Osteoblast (primary cell): ENCODE data around the gene ZNF558. TPM values are rescaled to one million over a fixed set of nuclear protein-coding genes. Genes with fewer than 3 reads are reported as not detected.

Experiments
- DNase-seq: peaks from one replicate; pipeline ENCODE4 v3.0.0; 2011; ENCODE audit warnings: low spot score, mixed read lengths; ENCODE audit not compliant: insufficient read length; ENCODE audit errors: missing footprints
- H2AFZ ChIP-seq: 2 replicates; pipeline ENCODE4 v1.6.0; 2011; ENCODE audit warnings: mild to moderate bottlenecking, low read length
- H3K27ac ChIP-seq: 2 replicates; pipeline ENCODE4 v1.5.1; 2011; ENCODE audit warnings: mild to moderate bottlenecking, low read depth, low read length, moderate library complexity
- H3K27me3 ChIP-seq: 2 replicates; pipeline ENCODE4 v1.6.0; 2012; ENCODE audit warnings: mild to moderate bottlenecking, control low read depth, inconsistent platforms, low read length, moderate library complexity; ENCODE audit not compliant: insufficient read depth
- H3K36me3 ChIP-seq: 2 replicates; pipeline ENCODE4 v1.5.1; 2011; ENCODE audit warnings: mild to moderate bottlenecking, low read length, control low read depth, moderate library complexity; ENCODE audit not compliant: insufficient read depth
- H3K4me1 ChIP-seq: 2 replicates; pipeline ENCODE4 v1.5.1; 2011; ENCODE audit warnings: mild to moderate bottlenecking, low read length, control low read depth, moderate library complexity; ENCODE audit not compliant: insufficient read depth
- H3K4me2 ChIP-seq: 2 replicates; pipeline ENCODE4 v1.6.0; 2011; ENCODE audit warnings: mild to moderate bottlenecking, low read length; ENCODE audit not compliant: insufficient read depth
- H3K4me3 ChIP-seq: fragments of 200-600 bp; sonication (generic); 3 replicates; pipeline ENCODE4 v1.5.1; 2012; ENCODE audit warnings: mild to moderate bottlenecking, low read length, inconsistent platforms; ENCODE audit not compliant: insufficient read depth
- H3K79me2 ChIP-seq: 2 replicates; pipeline ENCODE4 v1.6.0; 2012; ENCODE audit warnings: mild to moderate bottlenecking, low read length, control low read depth, inconsistent platforms; ENCODE audit not compliant: insufficient read depth
- H3K9me3 ChIP-seq: 2 replicates; pipeline ENCODE4 v1.5.1; 2011; ENCODE audit warnings: low read depth, low read length, control low read depth
- H4K20me1 ChIP-seq: 2 replicates; pipeline ENCODE4 v1.6.0; 2012; ENCODE audit warnings: mild to moderate bottlenecking, low read length, control low read depth; ENCODE audit not compliant: insufficient read depth
- total RNA-seq: library from RNA; depleted of rRNA; stranded (reverse); fragments of >200 nt; gene quantifications from 2 replicates; pipeline ENCODE4 v1.2.3, GENCODE V29; 2012
- TF ChIP-seq, protein P1 (sequence below): IDR thresholded peaks from 2 replicates; pipeline ENCODE4 v1.5.1; 2011; ENCODE audit warnings: mild to moderate bottlenecking, low read depth, low read length, moderate library complexity; ENCODE audit errors: extremely low read depth

Gene ZNF558
- total RNA-seq, 1 donor: 24.6 TPM

DNA sequence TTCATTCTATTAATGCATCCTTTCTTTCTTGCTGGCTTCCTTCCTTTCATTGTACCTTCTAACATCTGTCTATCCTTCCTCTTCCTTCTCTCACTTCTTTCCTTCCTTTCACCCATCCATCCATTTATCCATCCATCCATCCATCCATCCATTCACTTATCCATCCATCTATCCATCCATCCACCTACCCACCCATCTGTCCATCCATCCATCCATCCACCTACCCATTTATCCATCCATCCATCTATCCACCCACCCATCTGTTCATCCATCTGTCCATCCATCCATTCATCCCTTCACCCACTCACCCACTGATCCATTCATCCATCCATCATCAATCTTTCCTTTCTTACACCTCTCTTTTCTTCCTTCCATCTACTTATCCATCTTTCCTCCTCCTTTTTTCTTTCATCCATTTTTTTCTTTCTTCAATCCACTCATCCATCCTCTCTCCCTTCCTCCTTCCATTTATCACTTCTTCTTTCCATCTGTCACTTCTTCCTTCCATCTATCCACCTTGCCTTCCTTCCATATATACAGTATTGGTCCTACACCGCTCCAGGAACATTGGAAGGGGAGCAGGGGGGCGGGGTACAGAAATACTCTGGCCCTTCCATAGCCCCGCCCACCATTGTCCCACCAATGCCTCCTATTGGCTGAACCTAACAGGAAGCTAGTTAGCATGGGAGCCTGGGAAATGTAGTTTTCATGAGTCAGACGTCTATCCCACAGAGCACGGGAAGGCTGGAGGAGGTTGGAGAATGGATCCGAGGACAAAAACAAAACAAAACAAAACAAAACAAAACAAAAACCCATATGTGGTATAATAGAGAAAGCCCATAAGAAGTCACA lies 46.0 kb upstream of the ZNF558 start:
- Histone ChIP-seq H3K27me3 (no peaks in the 10 kb centered on the region), H3K79me2 (no peaks in the 10 kb centered on the region), H4K20me1 (no peaks in the 10 kb centered on the region), H2AFZ (no peak overlapping the region), H3K4me3 (no peak overlapping the region), H3K36me3 (no peaks in the 10 kb centered on the region), H3K4me2 (no peak overlapping the region), H3K9me3 (no peaks in the 10 kb centered on the region), H3K27ac (no peak overlapping the region), H3K4me1 (no peaks in the 10 kb centered on the region)
- TF ChIP-seq, protein P1, sequence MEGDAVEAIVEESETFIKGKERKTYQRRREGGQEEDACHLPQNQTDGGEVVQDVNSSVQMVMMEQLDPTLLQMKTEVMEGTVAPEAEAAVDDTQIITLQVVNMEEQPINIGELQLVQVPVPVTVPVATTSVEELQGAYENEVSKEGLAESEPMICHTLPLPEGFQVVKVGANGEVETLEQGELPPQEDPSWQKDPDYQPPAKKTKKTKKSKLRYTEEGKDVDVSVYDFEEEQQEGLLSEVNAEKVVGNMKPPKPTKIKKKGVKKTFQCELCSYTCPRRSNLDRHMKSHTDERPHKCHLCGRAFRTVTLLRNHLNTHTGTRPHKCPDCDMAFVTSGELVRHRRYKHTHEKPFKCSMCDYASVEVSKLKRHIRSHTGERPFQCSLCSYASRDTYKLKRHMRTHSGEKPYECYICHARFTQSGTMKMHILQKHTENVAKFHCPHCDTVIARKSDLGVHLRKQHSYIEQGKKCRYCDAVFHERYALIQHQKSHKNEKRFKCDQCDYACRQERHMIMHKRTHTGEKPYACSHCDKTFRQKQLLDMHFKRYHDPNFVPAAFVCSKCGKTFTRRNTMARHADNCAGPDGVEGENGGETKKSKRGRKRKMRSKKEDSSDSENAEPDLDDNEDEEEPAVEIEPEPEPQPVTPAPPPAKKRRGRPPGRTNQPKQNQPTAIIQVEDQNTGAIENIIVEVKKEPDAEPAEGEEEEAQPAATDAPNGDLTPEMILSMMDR: no peak
- no peak for DNase-seq

DNA sequence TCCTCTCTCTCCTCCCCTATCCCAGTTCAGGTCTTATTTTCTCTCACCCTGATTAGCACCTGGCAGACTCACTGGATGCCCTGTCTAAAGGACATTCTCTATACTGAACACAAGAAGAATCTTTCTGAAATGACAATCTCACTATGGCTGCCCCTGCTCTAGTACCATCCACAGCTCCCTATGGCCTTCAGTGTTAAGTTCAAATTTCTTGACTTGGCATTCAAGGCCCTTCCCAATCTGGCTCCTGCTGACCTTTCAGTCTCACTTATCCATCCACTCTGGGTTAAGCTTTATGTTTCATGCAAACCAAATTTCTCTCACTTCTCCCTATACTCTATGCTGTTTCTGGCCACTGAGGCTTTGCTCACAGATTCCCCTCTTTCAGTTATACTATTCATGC lies 34.2 kb upstream of the ZNF558 start:
- DNase-seq: no peak
- Histone ChIP-seq H3K79me2 (no peaks in the 10 kb centered on the region), H3K4me1 (no peaks in the 10 kb centered on the region), H3K9me3 (no peaks in the 10 kb centered on the region), H3K27me3 (no peaks in the 10 kb centered on the region), H3K4me3 (no peak overlapping the region), H3K4me2 (no peak overlapping the region), H2AFZ (no peak overlapping the region), H3K27ac (no peak overlapping the region), H3K36me3 (no peaks in the 10 kb centered on the region), H4K20me1 (no peaks in the 10 kb centered on the region)
- TF ChIP-seq, protein P1: no peak

DNA sequence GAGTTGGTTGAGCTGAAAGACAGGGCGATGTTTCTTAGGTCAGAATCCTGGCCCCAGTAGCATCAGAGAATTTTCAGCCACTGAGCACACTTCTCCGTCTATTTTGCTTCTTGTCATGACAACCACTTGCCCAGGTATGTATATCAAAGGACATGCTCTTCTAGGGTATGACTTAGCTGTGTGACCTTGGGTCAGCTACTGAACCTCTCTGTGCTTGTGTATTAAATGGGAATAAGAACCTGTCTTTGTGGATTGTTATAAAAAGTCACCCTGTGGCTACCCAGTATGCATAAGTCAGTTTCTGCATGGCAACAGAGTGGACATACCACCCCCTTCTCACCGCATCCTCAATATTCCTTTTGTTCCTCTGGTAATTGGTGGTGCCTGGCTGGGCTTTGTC lies 26.2 kb upstream of the ZNF558 start:
- H3K4me3 ChIP-seq: no peak overlapping the region
- H3K9me3 ChIP-seq: peaks cover 3% of the 10 kb centered on the region
- no peaks in the 10 kb centered on the region for H3K4me1 ChIP-seq
- no peaks in the 10 kb centered on the region for H3K27me3 ChIP-seq
- H3K27ac ChIP-seq: no peak overlapping the region
- H3K4me2 ChIP-seq: no peak overlapping the region
- H2AFZ ChIP-seq: no peak overlapping the region
- DNase-seq: no peak
- no peaks in the 10 kb centered on the region for H3K79me2 ChIP-seq
- no peaks in the 10 kb centered on the region for H3K36me3 ChIP-seq
- TF ChIP-seq, protein P1: no peak
- H4K20me1 ChIP-seq: no peaks in the 10 kb centered on the region

DNA sequence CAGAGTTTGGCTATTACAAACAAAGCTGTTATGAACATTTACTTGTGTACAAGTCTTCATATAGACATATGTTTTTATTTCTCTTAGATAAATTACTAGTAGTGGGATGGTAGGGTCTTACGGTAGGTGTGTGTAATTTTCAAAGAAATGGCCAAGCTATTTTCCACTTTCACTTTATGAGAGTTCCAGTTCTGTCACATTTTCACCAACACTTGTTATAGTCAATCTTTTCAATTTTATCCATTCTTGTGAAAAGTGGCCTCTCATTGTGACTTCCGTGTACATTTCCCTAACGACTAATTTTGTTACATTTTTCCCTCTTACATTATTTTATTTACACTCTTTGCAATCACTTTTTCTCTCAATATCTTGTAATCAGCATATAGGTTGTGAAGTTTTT lies 18.4 kb upstream of the ZNF558 start:
- Histone ChIP-seq H3K4me3 (no peak overlapping the region), H3K36me3 (no peaks in the 10 kb centered on the region), H3K4me1 (no peaks in the 10 kb centered on the region), H2AFZ (no peak overlapping the region), H3K27ac (no peak overlapping the region), H3K9me3 (no peaks in the 10 kb centered on the region), H3K4me2 (no peak overlapping the region), H4K20me1 (no peaks in the 10 kb centered on the region), H3K27me3 (no peaks in the 10 kb centered on the region), H3K79me2 (no peaks in the 10 kb centered on the region)
- TF ChIP-seq, protein P1: no peak
- no peak for DNase-seq
